Measurements from ENCODE around the gene CLIC3. TPM values are rescaled to one million over a fixed set of nuclear protein-coding genes. Genes with fewer than 3 reads are reported as not detected.

The CLIC3 gene
- total and polyA plus RNA-seq, 2 donors (not counting 1 experiment from before 2014, with no cell fraction given) = 1.1 to 1.9 TPM

DNA sequence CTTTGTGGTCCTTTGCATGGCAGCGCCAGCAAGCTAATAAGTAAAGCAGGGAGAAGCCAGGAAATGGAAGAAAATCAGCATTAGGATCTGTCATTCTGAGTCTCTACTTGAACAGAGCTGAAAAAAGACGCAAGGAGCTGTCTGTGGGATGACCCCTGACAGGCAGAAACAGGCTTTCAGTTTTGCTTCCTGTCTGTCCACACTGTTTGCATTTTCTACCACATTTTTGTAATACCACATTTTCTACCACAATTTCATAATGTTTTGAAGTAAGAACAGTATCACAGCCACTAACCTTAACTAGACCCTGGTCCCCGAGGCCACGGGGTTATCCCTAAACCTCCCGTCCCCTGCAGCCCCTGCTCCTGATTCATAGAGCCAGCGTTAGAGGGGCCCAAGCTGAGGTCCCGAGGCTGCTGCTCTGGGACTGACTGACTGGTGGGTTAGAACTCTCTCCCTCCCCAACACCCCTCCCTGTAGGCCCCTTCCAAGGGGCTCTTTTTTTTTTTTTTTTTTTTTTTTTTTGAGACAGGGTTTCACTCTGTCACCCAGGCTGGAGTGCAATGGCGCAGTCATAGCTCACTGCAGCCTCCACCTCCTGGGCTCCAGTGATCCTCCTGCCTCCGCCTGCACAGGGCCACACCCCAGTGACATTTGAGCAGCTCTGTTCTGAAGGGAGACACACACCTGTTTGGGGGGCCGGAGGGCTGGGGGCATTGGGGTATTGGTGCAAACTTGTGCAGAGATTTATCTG, 4.0 kb upstream of the CLIC3 start:
- Histone ChIP-seq H3K27ac (ENCODE audit: low read length in 2 of 2) (peak overlapping the region; percentile 4 to 74), H3K9me3 (ENCODE audit: control extremely low read depth in 1 of 3, control insufficient read depth in 2 of 3, insufficient read depth in 1 of 3, low read length in 2 of 3) (peaks cover 0 to 8% (median 0%) of the 10 kb centered on the region in 3 donors), H3K4me1 (ENCODE audit: control insufficient read depth in 2 of 2, insufficient read depth in 2 of 2, low read length in 2 of 2) (peaks cover 46 to 58% of the 10 kb centered on the region in 2 donors), H2AFZ (ENCODE audit: insufficient read depth, low read depth, low read length, poor library complexity, severe bottlenecking) (peak overlapping the region; percentile 48), H3K4me2 (replicated peaks; ENCODE audit: low read depth, low read length, poor library complexity, severe bottlenecking) (peak overlapping the region; percentile 73), H3K36me3 (replicated peaks in 1 of 2; ENCODE audit: control extremely low read depth in 1 of 2, control insufficient read depth in 1 of 2, extremely low read depth in 1 of 2, insufficient read depth in 2 of 2, low read length in 1 of 2) (no peaks in the 10 kb centered on the region), H3K4me3 (ENCODE audit: control extremely low read depth in 1 of 5, extremely low read depth in 1 of 5, insufficient read depth in 1 of 5, low read depth in 2 of 5, low read length in 4 of 5) (peak overlapping the region in 2 of 5 experiments; percentile 41 to 50), H3K79me2 (ENCODE audit: control insufficient read depth, insufficient read depth, low read length) (no peaks in the 10 kb centered on the region), H4K20me1 (ENCODE audit: control insufficient read depth, insufficient read depth, low read length, poor library complexity, severe bottlenecking) (no peaks in the 10 kb centered on the region), H3K27me3 (replicated peaks in 1 of 4; ENCODE audit: control extremely low read depth in 1 of 4, control insufficient read depth in 3 of 4, insufficient read depth in 4 of 4, low read length in 3 of 4) (peaks cover 0 to 4% (median 0%) of the 10 kb centered on the region in 4 experiments), H3K9ac (ENCODE audit: low read length) (peak overlapping the region; percentile 51)
- Mint-ChIP-seq H3K27ac (peak overlapping the region; percentile 87), H3K27me3 (peaks cover 3% of the 10 kb centered on the region), H3K4me1 (peaks cover 44% of the 10 kb centered on the region), H3K9me3 (ENCODE audit: insufficient read depth) (no peaks in the 10 kb centered on the region), H3K4me3 (peak overlapping the region; percentile 81)
- TF ChIP-seq EZH2 (IDR thresholded peaks at IDR 0.05; ENCODE audit: borderline replicate concordance, insufficient read depth, low read depth, low read length, poor library complexity, severe bottlenecking) = no peak
- TF ChIP-seq, protein P1, sequence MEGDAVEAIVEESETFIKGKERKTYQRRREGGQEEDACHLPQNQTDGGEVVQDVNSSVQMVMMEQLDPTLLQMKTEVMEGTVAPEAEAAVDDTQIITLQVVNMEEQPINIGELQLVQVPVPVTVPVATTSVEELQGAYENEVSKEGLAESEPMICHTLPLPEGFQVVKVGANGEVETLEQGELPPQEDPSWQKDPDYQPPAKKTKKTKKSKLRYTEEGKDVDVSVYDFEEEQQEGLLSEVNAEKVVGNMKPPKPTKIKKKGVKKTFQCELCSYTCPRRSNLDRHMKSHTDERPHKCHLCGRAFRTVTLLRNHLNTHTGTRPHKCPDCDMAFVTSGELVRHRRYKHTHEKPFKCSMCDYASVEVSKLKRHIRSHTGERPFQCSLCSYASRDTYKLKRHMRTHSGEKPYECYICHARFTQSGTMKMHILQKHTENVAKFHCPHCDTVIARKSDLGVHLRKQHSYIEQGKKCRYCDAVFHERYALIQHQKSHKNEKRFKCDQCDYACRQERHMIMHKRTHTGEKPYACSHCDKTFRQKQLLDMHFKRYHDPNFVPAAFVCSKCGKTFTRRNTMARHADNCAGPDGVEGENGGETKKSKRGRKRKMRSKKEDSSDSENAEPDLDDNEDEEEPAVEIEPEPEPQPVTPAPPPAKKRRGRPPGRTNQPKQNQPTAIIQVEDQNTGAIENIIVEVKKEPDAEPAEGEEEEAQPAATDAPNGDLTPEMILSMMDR (IDR thresholded peaks at IDR 0.05) = no peak
- CTCF ChIA-PET = interaction anchor here (0.7 to 4.4 kb wide), 10 partner anchors 9 to 453 kb away, joined by 3 to 27 read pairs (median 6); partner anchors contain the start of genes ABCA2, FUT7 and PAXX
- POLR2A ChIA-PET = interaction anchor here (0.6 to 1.9 kb wide), 9 partner anchors 8 to 299 kb away, joined by 3 to 18 read pairs (median 4); partner anchors contain the start of gene PAXX
- ATAC-seq (ENCODE audit: low read depth) (peak; percentile 54), DNase-seq (peak; percentile 68)
- 40% methylated on average over 10 of the region's 10 CpGs for WGBS (ENCODE audit: insufficient coverage)
- intact Hi-C loops (cut with micrococcal nuclease) = loop anchor here (1.0 kb wide), 1 partner anchor 8 kb away; the partner anchor contains the start of gene PAXX

DNA sequence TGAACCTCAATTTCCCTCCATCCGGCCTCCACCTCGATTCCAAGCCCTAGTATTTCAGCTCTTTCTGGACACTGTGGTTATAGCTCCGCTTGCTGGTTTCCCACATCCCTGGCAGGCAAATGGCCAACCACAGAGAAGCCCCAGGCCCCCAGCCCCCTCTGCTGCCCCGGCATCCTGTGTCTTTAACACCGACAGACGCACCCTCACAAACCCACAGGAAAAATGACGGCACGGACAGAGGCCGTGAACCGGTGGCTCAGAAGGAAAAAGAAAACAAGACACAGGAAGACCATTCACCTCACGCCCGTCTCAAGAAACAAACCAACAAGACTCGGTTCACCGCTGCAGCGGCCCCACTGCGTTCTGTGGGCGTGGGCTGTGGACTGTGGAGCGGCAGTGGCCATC, 1.5 kb upstream of the CLIC3 start:
- Histone ChIP-seq H3K36me3 (replicated peaks in 1 of 2; ENCODE audit: control extremely low read depth in 1 of 2, control insufficient read depth in 1 of 2, extremely low read depth in 1 of 2, insufficient read depth in 2 of 2, low read length in 1 of 2) (peaks cover 0 to 6% of the 10 kb centered on the region in 2 experiments), H2AFZ (ENCODE audit: insufficient read depth, low read depth, low read length, poor library complexity, severe bottlenecking) (peak overlapping the region; percentile 60), H3K4me1 (ENCODE audit: control insufficient read depth in 2 of 2, insufficient read depth in 2 of 2, low read length in 2 of 2) (peaks cover 58 to 72% of the 10 kb centered on the region in 2 donors), H3K9me3 (ENCODE audit: control extremely low read depth in 1 of 3, control insufficient read depth in 2 of 3, insufficient read depth in 1 of 3, low read length in 2 of 3) (peaks cover 0 to 7% (median 0%) of the 10 kb centered on the region in 3 donors), H3K27ac (ENCODE audit: low read length in 2 of 2) (peak overlapping the region; percentile 29 to 54), H3K9ac (ENCODE audit: low read length) (peak overlapping the region; percentile 19), H3K79me2 (ENCODE audit: control insufficient read depth, insufficient read depth, low read length) (peaks cover 10% of the 10 kb centered on the region), H3K4me2 (replicated peaks; ENCODE audit: low read depth, low read length, poor library complexity, severe bottlenecking) (peak overlapping the region; percentile 90), H3K4me3 (ENCODE audit: control extremely low read depth in 1 of 5, extremely low read depth in 1 of 5, insufficient read depth in 1 of 5, low read depth in 2 of 5, low read length in 4 of 5) (peak overlapping the region in 1 of 5 experiments; percentile 33), H4K20me1 (ENCODE audit: control insufficient read depth, insufficient read depth, low read length, poor library complexity, severe bottlenecking) (peaks cover 16% of the 10 kb centered on the region), H3K27me3 (replicated peaks in 1 of 4; ENCODE audit: control extremely low read depth in 1 of 4, control insufficient read depth in 3 of 4, insufficient read depth in 4 of 4, low read length in 3 of 4) (peaks cover 0 to 4% (median 0%) of the 10 kb centered on the region in 4 experiments)
- WGBS (ENCODE audit: insufficient coverage) = 5% methylated on average over 8 of the region's 18 CpGs
- Mint-ChIP-seq H3K4me3 (peak overlapping the region; percentile 76), H3K4me1 (peaks cover 52% of the 10 kb centered on the region), H3K9me3 (ENCODE audit: insufficient read depth) (no peaks in the 10 kb centered on the region), H3K27ac (peak overlapping the region; percentile 80), H3K27me3 (peaks cover 3% of the 10 kb centered on the region)
- ChIA-PET POLR2A (no interaction called here), CTCF (interaction anchor here (1.3 to 3.4 kb wide), 3 partner anchors 31 to 208 kb away, joined by 3 to 22 read pairs (median 4); partner anchors contain the start of gene ABCA2)
- intact Hi-C loops (cut with micrococcal nuclease) = no loop called here
- no peak for ATAC-seq (ENCODE audit: low read depth)
- no peak for DNase-seq
- no peak for TF ChIP-seq EZH2 (IDR thresholded peaks at IDR 0.05; ENCODE audit: borderline replicate concordance, insufficient read depth, low read depth, low read length, poor library complexity, severe bottlenecking)
- TF ChIP-seq, protein P1 (IDR thresholded peaks at IDR 0.05) = no peak

Measured in B cell (primary cell).